Lower lobe of right lung (tissue), 2 donors: ENCODE measurements around the gene NRG2. TPM values are rescaled to one million over a fixed set of nuclear protein-coding genes. Genes with fewer than 3 reads are reported as not detected.

Source experiments
- ATAC-seq, 2 donors: fragments of 200-7000 bp; cut with Tn5 transposase; one replicate each; pipeline ENCODE4 v1.9.1; 2020 to 2022; ENCODE audit warnings: mild to moderate bottlenecking in 2 of 2, moderate library complexity in 2 of 2
- DNase-seq: peaks from one replicate; pipeline ENCODE4 v3.0.0-alpha.2; 2020
- H3K27ac ChIP-seq: fragments of 200-600 bp; one replicate; pipeline ENCODE4 v1.8.0; 2022
- H3K27me3 ChIP-seq: fragments of 200-600 bp; one replicate; pipeline ENCODE4 v1.8.0; 2022; ENCODE audit warnings: low read depth
- H3K36me3 ChIP-seq: fragments of 200-600 bp; one replicate; pipeline ENCODE4 v1.8.0; 2022; ENCODE audit warnings: mild to moderate bottlenecking
- H3K4me1 ChIP-seq: fragments of 200-600 bp; one replicate; pipeline ENCODE4 v1.8.0; 2022
- H3K4me3 ChIP-seq: fragments of 200-600 bp; one replicate; pipeline ENCODE4 v1.8.0; 2022; ENCODE audit warnings: mild to moderate bottlenecking
- H3K9me3 ChIP-seq: fragments of 200-600 bp; one replicate; pipeline ENCODE4 v1.8.0; 2022
- CTCF ChIP-seq: fragments of 200-600 bp; IDR thresholded peaks from one replicate; pipeline ENCODE4 v1.8.0; 2022; ENCODE audit warnings: antibody characterized with exemption, mild to moderate bottlenecking
- intact Hi-C: fragments of 100-400 bp; cut with DNase I; formaldehyde crosslinking; loops from one replicate; pipeline ENCODE4 v1.11.0; 2022
- total RNA-seq: library from RNA; stranded (reverse); fragmentation: NEBNext Ultra II Directional; extraction: Animal tissue kit (Norgen Biotek cat#: 25700); gene quantifications from one replicate; pipeline ENCODE4 v1.2.1, GENCODE V29; 2021
- donor health status: DM: no; HTN: yes; CAD: no; lungs with severe emphysema.

NRG2 gene
- total RNA-seq, 1 donor from 2014 or later = 1.6 TPM

DNA sequence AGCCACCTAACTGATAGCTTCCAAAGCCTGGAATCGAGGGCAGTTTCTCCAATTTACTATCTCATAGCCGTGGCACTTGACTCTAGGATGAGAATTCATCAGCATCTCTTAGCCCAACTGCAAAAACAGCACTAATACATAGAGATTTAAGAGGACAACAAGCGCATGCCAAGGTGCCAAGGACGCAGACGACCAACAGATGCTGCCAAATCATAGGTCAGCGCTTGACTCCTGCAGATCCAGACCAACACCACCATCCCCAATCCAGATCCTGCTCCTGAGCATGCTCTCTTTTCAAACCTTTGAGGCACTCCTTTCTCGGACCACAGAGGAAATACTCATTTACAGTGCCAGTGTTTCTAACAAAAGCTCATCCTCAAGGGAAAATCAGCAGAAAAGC is 24.6 kb downstream of the NRG2 start:
- H3K27ac ChIP-seq = no peak overlapping the region
- TF ChIP-seq CTCF = no peak
- ATAC-seq = no peak

DNA sequence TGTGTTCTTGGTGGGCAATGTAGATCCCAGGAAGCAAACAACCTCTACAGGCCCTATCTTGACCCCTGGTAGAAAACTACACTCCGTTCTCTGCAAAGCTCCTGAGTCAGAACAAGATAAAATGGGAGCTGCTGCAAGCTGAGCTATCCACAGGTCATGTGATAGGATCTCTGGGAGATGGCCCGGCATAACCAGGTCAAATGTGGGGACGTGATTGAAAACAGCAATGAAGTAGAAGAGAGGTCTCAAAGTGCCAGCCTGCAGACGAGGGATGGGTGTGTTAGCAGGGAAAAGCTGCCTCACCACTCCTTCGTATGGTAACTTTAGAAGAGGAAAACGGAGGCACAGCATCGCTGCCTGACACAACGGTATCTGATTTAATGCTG is 25.0 kb downstream of the NRG2 start:
- no peak for TF ChIP-seq CTCF
- Histone ChIP-seq H3K4me1 (no peaks in the 10 kb centered on the region), H3K36me3 (no peaks in the 10 kb centered on the region), H3K9me3 (no peaks in the 10 kb centered on the region), H3K27ac (no peak overlapping the region), H3K4me3 (no peak overlapping the region), H3K27me3 (no peaks in the 10 kb centered on the region)
- no peak for DNase-seq
- intact Hi-C loops = no loop called here
- no peak for ATAC-seq

More for the DNA sequence above, 24.6 kb downstream of the NRG2 start:
- no peak for DNase-seq
- Histone ChIP-seq H3K9me3 (no peaks in the 10 kb centered on the region), H3K4me3 (no peak overlapping the region), H3K27me3 (no peaks in the 10 kb centered on the region), H3K36me3 (no peaks in the 10 kb centered on the region), H3K4me1 (no peaks in the 10 kb centered on the region)
- intact Hi-C loops = no loop called here

DNA sequence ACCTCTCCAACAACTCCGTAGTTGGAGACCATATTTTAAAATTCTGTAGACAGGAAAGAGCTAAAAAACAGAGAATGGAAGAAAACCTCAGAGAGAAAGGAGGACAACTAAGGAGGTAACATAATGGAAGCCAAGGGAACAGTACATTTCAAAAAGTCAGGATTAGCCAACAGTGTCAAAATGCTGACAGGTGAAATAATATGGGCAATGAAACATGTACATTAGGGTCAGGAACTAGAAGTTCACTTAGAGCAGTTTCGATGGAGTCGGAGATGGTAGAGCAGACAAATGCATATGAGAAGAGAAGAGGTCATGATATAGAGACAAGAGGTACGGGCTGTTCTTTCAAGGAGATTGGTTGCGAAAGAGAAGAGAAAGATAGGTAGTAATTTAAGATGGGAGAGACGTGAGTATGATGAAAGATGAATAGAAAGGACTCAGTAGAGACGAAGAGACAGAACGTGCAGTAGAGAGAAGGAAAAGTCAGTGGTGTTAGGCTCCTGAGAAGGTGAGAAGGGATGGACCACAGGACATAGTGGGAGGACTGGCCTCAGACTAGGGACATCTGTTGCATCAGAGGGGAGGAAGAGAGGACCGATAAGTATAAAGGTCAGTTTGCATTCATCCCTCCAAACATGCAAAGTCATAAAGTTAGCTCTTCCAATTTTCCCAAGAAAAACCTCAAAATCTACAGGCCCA is 25.6 kb downstream of the NRG2 start:
- Histone ChIP-seq H3K27me3 (no peaks in the 10 kb centered on the region), H3K4me3 (no peak overlapping the region), H3K9me3 (no peaks in the 10 kb centered on the region), H3K4me1 (no peaks in the 10 kb centered on the region), H3K36me3 (no peaks in the 10 kb centered on the region), H3K27ac (no peak overlapping the region)
- TF ChIP-seq CTCF = no peak
- intact Hi-C loops = no loop called here
- no peak for ATAC-seq
- no peak for DNase-seq

DNA sequence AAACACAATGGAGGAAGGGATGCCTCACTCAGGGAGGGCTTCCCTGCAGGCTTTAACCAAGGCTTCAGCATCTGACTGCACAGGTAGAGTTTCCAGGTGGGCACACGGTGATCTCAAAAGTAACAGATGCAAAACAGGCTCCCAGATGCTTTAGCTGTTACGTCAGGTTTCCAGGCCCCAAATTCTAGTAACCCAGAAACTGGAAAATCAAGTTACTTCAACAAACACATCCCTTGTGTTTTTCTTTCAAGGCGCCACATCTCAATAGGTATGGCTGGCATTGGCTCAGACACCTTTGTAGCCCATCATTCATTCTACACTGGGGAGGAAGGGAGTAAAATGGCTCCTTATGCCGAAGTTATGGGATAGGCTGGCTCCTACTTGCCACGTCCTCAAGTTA is 27.4 kb downstream of the NRG2 start:
- Histone ChIP-seq H3K36me3 (no peaks in the 10 kb centered on the region), H3K4me1 (no peaks in the 10 kb centered on the region), H3K9me3 (no peaks in the 10 kb centered on the region), H3K27me3 (no peaks in the 10 kb centered on the region), H3K27ac (no peak overlapping the region), H3K4me3 (no peak overlapping the region)
- no peak for TF ChIP-seq CTCF
- intact Hi-C loops = no loop called here
- no peak for DNase-seq
- no peak for ATAC-seq

DNA sequence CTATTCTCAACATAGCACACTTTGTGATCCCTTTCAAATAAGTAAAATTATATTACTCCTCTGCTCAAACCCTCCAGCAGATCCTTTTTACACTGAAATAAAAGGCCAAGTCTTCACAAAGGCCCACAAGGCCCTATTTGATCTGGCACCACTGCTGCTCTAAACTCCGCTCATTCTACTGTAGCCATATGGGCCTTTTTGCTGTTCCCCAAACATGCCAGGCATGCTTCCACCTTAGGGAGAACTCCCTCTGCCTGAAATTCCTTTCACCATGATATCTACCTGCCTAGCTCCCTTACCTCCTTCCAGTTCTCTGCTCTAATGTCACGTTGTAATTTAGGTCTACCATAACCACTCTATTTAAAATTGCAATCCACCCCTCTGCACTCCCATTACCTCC is 28.3 kb downstream of the NRG2 start:
- H3K4me1 ChIP-seq = no peaks in the 10 kb centered on the region
- no peaks in the 10 kb centered on the region for H3K36me3 ChIP-seq
- H3K27me3 ChIP-seq = no peaks in the 10 kb centered on the region
- no peak for DNase-seq
- intact Hi-C loops = no loop called here
- no peaks in the 10 kb centered on the region for H3K9me3 ChIP-seq
- no peak for TF ChIP-seq CTCF
- H3K27ac ChIP-seq = no peak overlapping the region
- no peak for ATAC-seq
- H3K4me3 ChIP-seq = no peak overlapping the region

DNA sequence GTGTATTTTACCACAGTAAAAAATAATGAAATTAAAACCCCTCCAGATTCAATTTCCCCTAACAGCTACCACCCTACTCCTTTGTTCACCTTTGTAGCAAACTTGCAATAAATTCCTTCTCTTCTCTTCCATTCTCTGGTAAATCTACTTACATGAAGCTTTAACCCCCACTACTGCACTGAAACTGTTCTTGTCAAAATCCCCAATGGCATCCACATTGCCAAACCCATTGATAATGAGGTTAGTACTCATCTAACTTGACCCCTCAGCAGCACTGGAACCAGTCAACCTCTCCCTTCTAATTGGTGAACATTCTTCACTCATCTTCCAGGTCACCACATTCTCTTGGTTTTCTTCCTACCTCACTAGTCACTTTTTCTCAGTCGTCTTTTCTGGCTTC is 29.6 kb downstream of the NRG2 start:
- no peaks in the 10 kb centered on the region for H3K9me3 ChIP-seq
- no peaks in the 10 kb centered on the region for H3K36me3 ChIP-seq
- H3K27me3 ChIP-seq = no peaks in the 10 kb centered on the region
- H3K4me1 ChIP-seq = no peaks in the 10 kb centered on the region
- DNase-seq = no peak
- no peak for ATAC-seq
- no peak for TF ChIP-seq CTCF
- no peak overlapping the region for H3K27ac ChIP-seq
- H3K4me3 ChIP-seq = no peak overlapping the region
- intact Hi-C loops = no loop called here
